GM12878 (cell line): ENCODE results near the gene ZNF491. TPM values are rescaled to one million over a fixed set of nuclear protein-coding genes. Genes with fewer than 3 reads are reported as not detected.

Experiments
- ATAC-seq: fragments of 200-7000 bp; cut with Tn5 transposase; 3 replicates; pipeline ENCODE4 v1.9.1; 2020; ENCODE audit warnings: mild to moderate bottlenecking, moderate library complexity
- BruUV-seq: library from RNA; stranded (reverse); fragments of 400-500 nt; replicated peaks from 2 replicates; lab custom pipeline; 2021; lab: Mats Ljungman, UMichigan
- CTCF ChIA-PET: fragments of 300-600 bp; sonication (Branson Sonifier 250); formaldehyde crosslinking; extraction: SDS; loops from one replicate; lab custom pipeline; 2021; ENCODE audit warnings: inconsistent platforms; lab: Yijun Ruan, JAX
- POLR2A ChIA-PET: fragments of 350-600 bp; formaldehyde crosslinking; extraction: SDS; loops from one replicate; lab custom pipeline; 2021; ENCODE audit warnings: inconsistent platforms; lab: Charles Lee
- RAD21 ChIA-PET: fragments of 300-600 bp; sonication (Branson Sonifier 250); formaldehyde crosslinking; loops from one replicate; lab custom pipeline; 2023; ENCODE audit warnings: antibody characterized with exemption; ENCODE audit not compliant: unreplicated experiment; lab: Charles Lee
- SMC1A ChIA-PET: fragments of 300-600 bp; sonication (Branson Sonifier 250); formaldehyde crosslinking; loops from one replicate; lab custom pipeline; 2023; ENCODE audit not compliant: unreplicated experiment, uncharacterized antibody; lab: Charles Lee
- DNase-seq: peaks from one replicate; pipeline ENCODE4 v3.0.0-alpha.2; 2011; ENCODE audit warnings: low read depth, low spot score
- FAIRE-seq: peaks from 3 replicates; lab custom pipeline; 2011; peaks lifted over from hg19 to GRCh38; lab: Jason Lieb, UNC
- H2AFZ ChIP-seq: 2 replicates; pipeline ENCODE4 v1.6.0; 2011; ENCODE audit warnings: low read depth, low read length, control low read depth; ENCODE audit not compliant: control insufficient read depth
- H3K27ac ChIP-seq: 2 replicates; pipeline ENCODE4 v1.5.1; 2011; ENCODE audit warnings: control low read depth; ENCODE audit not compliant: control insufficient read depth, insufficient read depth
- H3K27me3 ChIP-seq, 2 experiments: replicated peaks in 1 of 2; 2 replicates each; pipeline versions ENCODE4 v1.6.0 to v1.6.1; 2011; ENCODE audit warnings: low read length in 1 of 2; ENCODE audit not compliant: control insufficient read depth in 2 of 2, insufficient read depth in 2 of 2
- H3K36me3 ChIP-seq, 2 experiments: 2 replicates each; pipeline ENCODE4 v1.5.1; 2011; ENCODE audit warnings: low read length in 1 of 2; ENCODE audit not compliant: control insufficient read depth in 2 of 2, insufficient read depth in 2 of 2
- H3K4me1 ChIP-seq: 2 replicates; pipeline ENCODE4 v1.6.1; 2011; ENCODE audit warnings: mild to moderate bottlenecking, low read length, moderate library complexity, mixed read lengths; ENCODE audit not compliant: control insufficient read depth, insufficient read depth
- H3K4me2 ChIP-seq: 2 replicates; pipeline ENCODE4 v1.6.0; 2011; ENCODE audit warnings: control low read depth; ENCODE audit not compliant: control insufficient read depth, insufficient read depth
- H3K4me3 ChIP-seq: fragments of 200-600 bp; sonication (generic); 2 replicates; pipeline ENCODE4 v1.5.1; 2016
- H3K79me2 ChIP-seq: 2 replicates; pipeline ENCODE4 v1.6.0; 2011; ENCODE audit warnings: low read length; ENCODE audit not compliant: control insufficient read depth, insufficient read depth
- H3K9ac ChIP-seq: 2 replicates; pipeline ENCODE4 v1.8.0; 2011; ENCODE audit warnings: low read length, control low read depth, mixed read lengths; ENCODE audit not compliant: control insufficient read depth, insufficient read depth
- H3K9me3 ChIP-seq: replicated peaks from 3 replicates; pipeline ENCODE4 v1.5.1; 2011; ENCODE audit warnings: mild to moderate bottlenecking, low read length; ENCODE audit not compliant: control insufficient read depth, insufficient read depth
- H4K20me1 ChIP-seq: 2 replicates; pipeline ENCODE4 v1.6.0; 2011; ENCODE audit not compliant: control insufficient read depth, insufficient read depth
- ATF3 ChIP-seq: IDR thresholded peaks from 2 replicates; pipeline ENCODE4 v1.6.1; 2011; ENCODE audit warnings: low read depth, mild to moderate bottlenecking, low read length, moderate library complexity, borderline replicate concordance; ENCODE audit errors: extremely low read depth
- CBFB ChIP-seq: IDR thresholded peaks from 2 replicates; pipeline ENCODE4 v1.6.1; 2016; ENCODE audit warnings: antibody characterized with exemption, low read depth
- EED ChIP-seq: sonication (generic); IDR thresholded peaks from 2 replicates; pipeline ENCODE4 v1.6.1; 2016; ENCODE audit warnings: antibody characterized with exemption, low read depth
- KLF5 ChIP-seq: fragments of 450-650 bp; IDR thresholded peaks from 2 replicates; pipeline ENCODE4 v1.6.1; 2014; ENCODE audit warnings: mild to moderate bottlenecking; ENCODE audit not compliant: partially characterized antibody
- MXI1 ChIP-seq: fragments of 150-350 bp; IDR thresholded peaks from 2 replicates; pipeline ENCODE4 v1.6.1; 2011; ENCODE audit warnings: low read depth, mild to moderate bottlenecking, inconsistent platforms, low read length, improper control_type of control experiment
- NFYA ChIP-seq: IDR thresholded peaks from 2 replicates; pipeline ENCODE4 v1.6.1; 2011; ENCODE audit warnings: low read depth, mild to moderate bottlenecking, low read length, improper control_type of control experiment, borderline replicate concordance
- POLR2AphosphoS5 ChIP-seq: IDR thresholded peaks from 2 replicates; pipeline ENCODE4 v1.6.1; 2011; ENCODE audit warnings: mild to moderate bottlenecking, low read length, inconsistent platforms
- RCOR1 ChIP-seq: conservative IDR thresholded peaks from 2 replicates; pipeline ENCODE4 v1.6.1; 2012; ENCODE audit warnings: low read depth, low read length, improper control_type of control experiment
- SP1 ChIP-seq: IDR thresholded peaks from one replicate; pipeline ENCODE4 v1.6.1; 2011; ENCODE audit warnings: low read depth, low read length
- TAF1 ChIP-seq: IDR thresholded peaks from 2 replicates; pipeline ENCODE4 v1.6.1; 2011; ENCODE audit warnings: mild to moderate bottlenecking, low read depth, low read length, borderline replicate concordance
- USF2 ChIP-seq: IDR thresholded peaks from 2 replicates; pipeline ENCODE4 v1.6.1; 2011; ENCODE audit warnings: low read depth, low read length, improper control_type of control experiment, borderline replicate concordance
- YBX1 ChIP-seq: fragments of 450-650 bp; IDR thresholded peaks from 2 replicates; pipeline ENCODE4 v1.6.1; 2016; ENCODE audit warnings: antibody characterized with exemption
- ZBTB4 ChIP-seq: fragments of 450-650 bp; formaldehyde crosslinking; IDR thresholded peaks from 2 replicates; pipeline ENCODE4 v1.4.0; 2022; ENCODE audit warnings: mild to moderate bottlenecking, moderate library complexity
- ZNF217 ChIP-seq: fragments of 450-650 bp; IDR thresholded peaks from 2 replicates; pipeline ENCODE4 v1.6.1; 2017; ENCODE audit warnings: antibody characterized with exemption, mild to moderate bottlenecking
- whole genome bisulfite sequencing: methylation state at CpG from one replicate; pipeline ENCODE4 v1.1.6; 2016; ENCODE audit warnings: low lambda C conversion rate; ENCODE audit not compliant: insufficient replicate concordance, insufficient coverage; ENCODE audit errors: missing lambda C conversion rate; 5-methylcytosine and 5-hydroxymethylcytosine counted together
- in situ Hi-C: fragments of 300-500 bp; cut with MboI; formaldehyde crosslinking; loops from 9 replicates; pipeline ENCODE4 v1.14.3; 2018; ENCODE audit warnings: mixed read lengths
- intact Hi-C: fragments of 100-400 bp; cut with micrococcal nuclease; formaldehyde crosslinking; loops from one replicate; pipeline ENCODE4 v1.14.2; 2022; ENCODE audit not compliant: unreplicated experiment
- polyA plus RNA-seq, 11 experiments: library from polyadenylated mRNA; depleted of rRNA in 4 of 11; unstranded in 6 of 11; stranded (reverse) in 5 of 11; fragments of >200 nt; fragmentation: Nextera tagmentation in 4 of 11; fragmentation: Illumina TruSeq in 1 of 11; extraction: Ambion mirVana in 4 of 11; extraction: Trizol in 1 of 11; gene quantifications; 1 replicate in 1 of 11; 2 replicates in 10 of 11; pipeline versions ENCODE4 v1.2.1 to v1.2.3, GENCODE V29; 2011 to 2016; ENCODE audit warnings: inconsistent platforms in 2 of 11, missing spikeins in 2 of 11, low read depth in 1 of 11
- total RNA-seq, 4 experiments: library from RNA; depleted of rRNA in 3 of 4; stranded (reverse); fragments of >200 nt in 3 of 4; fragmentation: Illumina TruSeq in 1 of 4; extraction: Trizol in 1 of 4; gene quantifications; 2 replicates each; pipeline versions ENCODE4 v1.2.1 to v1.2.3, GENCODE V29; 2013 to 2021

The ZNF491 gene
- total and polyA plus RNA-seq, 10 of the 15 experiments (the other 5 are each of a cell fraction or from before 2014, with no cell fraction given), result 0.18 to 1.4 (median 0.37) TPM

GRCh38 chr19:11759805-11760204 is 38.5 kb upstream of the ZNF491 start:
- POLR2A ChIA-PET, result no interaction called here
- no peak overlapping the region for H3K27ac ChIP-seq
- no peaks in the 10 kb centered on the region for H4K20me1 ChIP-seq
- SMC1A ChIA-PET, result no interaction called here
- no peak overlapping the region for H3K9ac ChIP-seq
- ATAC-seq, result no peak
- no peak for TF ChIP-seq EED
- no peak for TF ChIP-seq RCOR1
- TF ChIP-seq KLF5, result no peak
- TF ChIP-seq POLR2AphosphoS5, result no peak
- no peak for TF ChIP-seq TAF1
- TF ChIP-seq ATF3, result no peak
- TF ChIP-seq NFYA, result no peak
- TF ChIP-seq CBFB, result no peak
- no peak for TF ChIP-seq YBX1
- no peak for TF ChIP-seq USF2
- TF ChIP-seq ZBTB4, result no peak
- TF ChIP-seq MXI1, result no peak
- TF ChIP-seq SP1, result no peak
- TF ChIP-seq ZNF217, result no peak
- no peaks in the 10 kb centered on the region for H3K79me2 ChIP-seq
- H3K4me1 ChIP-seq, result no peaks in the 10 kb centered on the region
- in situ Hi-C loops (no loop called here), intact Hi-C loops (no loop called here)
- H3K4me2 ChIP-seq, result no peak overlapping the region
- no peaks in the 10 kb centered on the region for H3K27me3 ChIP-seq
- 55% methylated on average over 7 of the region's 7 CpGs for WGBS
- RAD21 ChIA-PET, result no interaction called here
- FAIRE-seq, result no peak
- H2AFZ ChIP-seq, result no peak overlapping the region
- H3K4me3 ChIP-seq, result no peak overlapping the region
- CTCF ChIA-PET, result no interaction called here
- no peaks in the 10 kb centered on the region for H3K36me3 ChIP-seq
- H3K9me3 ChIP-seq, result peaks cover 4% of the 10 kb centered on the region
- no peak for DNase-seq
- no TSS peak for BruUV-seq
